DOHH2 (cell line): ENCODE results near the gene C7orf33.
"Not testable (repeated sequence)": the region's sequence is repeated elsewhere in the genome, so short reads cannot be mapped to it uniquely, and the experiment has no call there.

Experiments used
- H3F3A ChIP-seq: fragments of 200-600 bp; sonication (generic), shearing (Covaris generic); 2 replicates; pipeline ENCODE4 v1.6.0; 2016; ENCODE audit warnings: antibody characterized with exemption, mild to moderate bottlenecking; ENCODE audit not compliant: control insufficient read depth, insufficient read depth
- H3K27ac ChIP-seq: fragments of 200-600 bp; sonication (generic); 2 replicates; pipeline ENCODE4 v1.5.1; 2014; ENCODE audit warnings: low read depth, mild to moderate bottlenecking, low read length, moderate library complexity
- H3K27me3 ChIP-seq: fragments of 200-600 bp; sonication (generic); 2 replicates; pipeline ENCODE4 v1.6.1; 2014; ENCODE audit warnings: mild to moderate bottlenecking, low read length, mixed read lengths; ENCODE audit not compliant: control insufficient read depth
- H3K36me3 ChIP-seq: fragments of 200-600 bp; sonication (generic); 2 replicates; pipeline ENCODE4 v1.6.1; 2014; ENCODE audit warnings: mild to moderate bottlenecking, low read length, moderate library complexity, mixed read lengths; ENCODE audit not compliant: control insufficient read depth
- H3K4me1 ChIP-seq: fragments of 200-600 bp; sonication (generic); 2 replicates; pipeline ENCODE4 v1.6.1; 2014; ENCODE audit warnings: mild to moderate bottlenecking, low read length, mixed read lengths; ENCODE audit not compliant: control insufficient read depth
- H3K4me2 ChIP-seq: fragments of 200-600 bp; sonication (generic); 2 replicates; pipeline ENCODE4 v1.6.0; 2014; ENCODE audit warnings: mild to moderate bottlenecking, low read length, moderate library complexity
- H3K4me3 ChIP-seq: fragments of 200-600 bp; sonication (generic); 2 replicates; pipeline ENCODE4 v1.5.1; 2014; ENCODE audit warnings: mild to moderate bottlenecking, low read length, mixed read lengths
- H3K79me2 ChIP-seq: fragments of 200-600 bp; sonication (generic); 2 replicates; pipeline ENCODE4 v1.6.1; 2014; ENCODE audit warnings: mild to moderate bottlenecking, low read length, mixed read lengths; ENCODE audit not compliant: control insufficient read depth
- H3K9me2 ChIP-seq: fragments of 200-600 bp; sonication (generic); replicated peaks from 2 replicates; pipeline ENCODE4 v1.6.1; 2014; ENCODE audit warnings: mild to moderate bottlenecking, low read length, mixed read lengths; ENCODE audit not compliant: control insufficient read depth
- H3K9me3 ChIP-seq: fragments of 200-600 bp; sonication (generic); 2 replicates; pipeline ENCODE4 v1.6.1; 2014; ENCODE audit warnings: antibody characterized with exemption, low read length, mixed read lengths; ENCODE audit not compliant: control insufficient read depth, insufficient read depth
- H4K20me1 ChIP-seq: fragments of 200-600 bp; sonication (generic); 2 replicates; pipeline ENCODE4 v1.6.0; 2014; ENCODE audit warnings: low read depth, mild to moderate bottlenecking, antibody characterized with exemption, low read length, moderate library complexity; ENCODE audit not compliant: control insufficient read depth, insufficient read depth
- EZH2phosphoT487 ChIP-seq: fragments of 200-600 bp; sonication (generic); IDR thresholded peaks from 2 replicates; pipeline ENCODE4 v1.6.1; 2017; ENCODE audit warnings: borderline replicate concordance, mild to moderate bottlenecking, antibody characterized with exemption, low read length, moderate library complexity, mixed read lengths
- TF ChIP-seq, protein P1 (sequence below): fragments of 200-600 bp; sonication (generic); IDR thresholded peaks from one replicate; pipeline ENCODE4 v1.5.1; 2014; ENCODE audit warnings: antibody characterized with exemption, mild to moderate bottlenecking, low read depth, low read length; ENCODE audit not compliant: poor library complexity, severe bottlenecking

C7orf33 gene

DNA sequence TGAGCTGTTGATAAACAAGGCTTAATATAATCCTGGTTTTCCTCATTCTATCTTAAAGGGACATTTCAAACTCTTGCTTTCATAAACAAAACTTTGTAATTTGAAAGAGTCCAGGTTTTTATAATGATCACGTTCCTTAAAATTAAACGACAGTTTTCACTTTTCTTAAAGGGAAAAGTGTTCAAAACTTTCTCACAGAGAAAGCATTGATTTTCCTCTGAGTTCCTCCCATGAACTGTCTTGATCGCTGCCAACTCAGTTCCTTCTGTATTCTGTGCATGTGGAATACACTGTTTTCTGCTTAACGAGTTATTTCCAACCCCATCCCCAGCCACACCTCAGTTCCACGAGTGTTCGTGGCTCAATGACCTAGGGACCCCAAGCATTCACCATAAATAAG, 2.4 kb upstream of the C7orf33 start:
- Histone ChIP-seq H3F3A (no peaks in the 10 kb centered on the region), H4K20me1 (no peaks in the 10 kb centered on the region), H3K27ac (no peak overlapping the region), H3K79me2 (no peaks in the 10 kb centered on the region), H3K36me3 (no peaks in the 10 kb centered on the region), H3K4me1 (no peaks in the 10 kb centered on the region), H3K9me2 (no peaks in the 10 kb centered on the region), H3K27me3 (peaks cover 44% of the 10 kb centered on the region), H3K9me3 (no peaks in the 10 kb centered on the region), H3K4me2 (no peak overlapping the region), H3K4me3 (no peak overlapping the region)
- TF ChIP-seq EZH2phosphoT487 = no peak
- TF ChIP-seq, protein P1, sequence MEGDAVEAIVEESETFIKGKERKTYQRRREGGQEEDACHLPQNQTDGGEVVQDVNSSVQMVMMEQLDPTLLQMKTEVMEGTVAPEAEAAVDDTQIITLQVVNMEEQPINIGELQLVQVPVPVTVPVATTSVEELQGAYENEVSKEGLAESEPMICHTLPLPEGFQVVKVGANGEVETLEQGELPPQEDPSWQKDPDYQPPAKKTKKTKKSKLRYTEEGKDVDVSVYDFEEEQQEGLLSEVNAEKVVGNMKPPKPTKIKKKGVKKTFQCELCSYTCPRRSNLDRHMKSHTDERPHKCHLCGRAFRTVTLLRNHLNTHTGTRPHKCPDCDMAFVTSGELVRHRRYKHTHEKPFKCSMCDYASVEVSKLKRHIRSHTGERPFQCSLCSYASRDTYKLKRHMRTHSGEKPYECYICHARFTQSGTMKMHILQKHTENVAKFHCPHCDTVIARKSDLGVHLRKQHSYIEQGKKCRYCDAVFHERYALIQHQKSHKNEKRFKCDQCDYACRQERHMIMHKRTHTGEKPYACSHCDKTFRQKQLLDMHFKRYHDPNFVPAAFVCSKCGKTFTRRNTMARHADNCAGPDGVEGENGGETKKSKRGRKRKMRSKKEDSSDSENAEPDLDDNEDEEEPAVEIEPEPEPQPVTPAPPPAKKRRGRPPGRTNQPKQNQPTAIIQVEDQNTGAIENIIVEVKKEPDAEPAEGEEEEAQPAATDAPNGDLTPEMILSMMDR = no peak

- Histone ChIP-seq H3K36me3 (no peaks in the 10 kb centered on the region), H4K20me1 (no peaks in the 10 kb centered on the region), H3K27me3 (peaks cover 42% of the 10 kb centered on the region), H3K4me2 (no peak overlapping the region), H3K9me3 (no peaks in the 10 kb centered on the region), H3F3A (no peaks in the 10 kb centered on the region), H3K27ac (no peak overlapping the region), H3K9me2 (no peaks in the 10 kb centered on the region), H3K79me2 (no peaks in the 10 kb centered on the region), H3K4me1 (no peaks in the 10 kb centered on the region), H3K4me3 (no peak overlapping the region)
- no peak for TF ChIP-seq EZH2phosphoT487
- TF ChIP-seq, protein P1 = no peak
Measured at GRCh38 chr7:148588670-148589131, 1.9 kb upstream of the C7orf33 start.

GRCh38 chr7:148589640-148590039, 926 bp upstream of the C7orf33 start:
- H3K36me3 ChIP-seq = no peaks in the 10 kb centered on the region
- H3F3A ChIP-seq = no peaks in the 10 kb centered on the region
- no peaks in the 10 kb centered on the region for H3K9me3 ChIP-seq
- no peaks in the 10 kb centered on the region for H3K4me1 ChIP-seq
- no peak overlapping the region for H3K27ac ChIP-seq
- TF ChIP-seq EZH2phosphoT487 = no peak
- TF ChIP-seq, protein P1 = no peak
- no peak overlapping the region for H3K4me2 ChIP-seq
- H3K79me2 ChIP-seq = no peaks in the 10 kb centered on the region
- H3K4me3 ChIP-seq = no peak overlapping the region
- no peaks in the 10 kb centered on the region for H4K20me1 ChIP-seq
- peaks cover 37% of the 10 kb centered on the region for H3K27me3 ChIP-seq
- H3K9me2 ChIP-seq = no peaks in the 10 kb centered on the region

DNA sequence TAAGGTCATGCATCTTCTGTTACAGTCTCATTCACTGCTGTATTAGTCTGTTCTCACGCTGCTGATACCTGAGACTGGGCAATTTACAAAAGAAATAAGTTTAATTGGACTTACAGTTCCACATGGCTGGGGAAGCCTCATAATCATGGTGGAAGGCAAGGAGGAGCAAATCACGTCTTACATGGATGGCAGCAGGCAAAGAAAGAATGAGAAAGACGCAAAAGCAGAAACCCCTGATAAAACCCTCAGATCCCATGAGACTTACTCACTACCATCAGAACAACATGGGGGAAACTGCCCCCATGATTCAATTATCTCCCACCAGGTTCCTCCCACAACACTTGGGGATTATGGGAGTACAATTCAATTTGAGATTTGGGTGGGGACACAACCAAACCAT, 5.8 kb downstream of the C7orf33 start:
- H3K4me1 ChIP-seq, H3K36me3 ChIP-seq, H3K4me3 ChIP-seq, H3K79me2 ChIP-seq, H3K9me2 ChIP-seq, H3K27me3 ChIP-seq, H3K4me2 ChIP-seq, H3K9me3 ChIP-seq, H3F3A ChIP-seq, H4K20me1 ChIP-seq, H3K27ac ChIP-seq: not testable (repeated sequence)
